HCT116 (cell line): ENCODE results near the gene FHIT. TPM values are rescaled to one million over a fixed set of nuclear protein-coding genes. Genes with fewer than 3 reads are reported as not detected.

Source experiments
- ATAC-seq: fragments of 200-7000 bp; cut with Tn5 transposase; 2 replicates; pipeline ENCODE4 v1.9.1; 2020; ENCODE audit warnings: mild to moderate bottlenecking, moderate library complexity
- BruUV-seq: library from RNA; stranded (reverse); fragments of 400-500 nt; replicated peaks from 2 replicates; lab custom pipeline; 2021; lab: Mats Ljungman, UMichigan
- CTCF ChIA-PET: fragments of 300-600 bp; sonication (Branson Sonifier 250); formaldehyde crosslinking; loops from one replicate; lab custom pipeline; 2021; ENCODE audit warnings: antibody characterized with exemption; lab: Charles Lee
- POLR2A ChIA-PET: fragments of 300-600, 350-600 bp; sonication (Branson Sonifier 250); formaldehyde crosslinking; loops from one replicate; lab custom pipeline; 2021; ENCODE audit warnings: antibody characterized with exemption; lab: Charles Lee
- RAD21 ChIA-PET, 2 experiments: fragments of 300-600 bp; sonication (Branson Sonifier 250); formaldehyde crosslinking; loops; one replicate each; lab custom pipeline; 2023; ENCODE audit warnings: low total read pairs in 2 of 2; ENCODE audit not compliant: uncharacterized antibody in 2 of 2, unreplicated experiment in 2 of 2, low non-redundant PET in 1 of 2; lab: Charles Lee
- DNase-seq: peaks from one replicate; pipeline ENCODE4 v3.0.0-alpha.2; 2010; ENCODE audit warnings: low read depth, low spot score
- H2AFZ ChIP-seq: fragments of 200-600 bp; shearing (Covaris generic), sonication (generic); 2 replicates; pipeline ENCODE4 v1.6.1; 2017; ENCODE audit warnings: low read depth, mixed run types, mixed read lengths, antibody characterized with exemption, low read length; ENCODE audit not compliant: poor library complexity, severe bottlenecking
- H3K27ac ChIP-seq: 2 replicates; pipeline ENCODE4 v1.5.1; 2012; ENCODE audit warnings: low read depth, low read length
- H3K27me3 ChIP-seq: fragments of 200-600 bp; sonication (generic); 2 replicates; pipeline ENCODE4 v1.6.1; 2016; ENCODE audit warnings: mixed run types, low read length, mixed read lengths; ENCODE audit not compliant: insufficient read depth
- H3K36me3 ChIP-seq, 2 experiments: fragments of 200-500 bp in 1 of 2; fragments of 200-600 bp in 1 of 2; sonication (Bioruptor generic) in 1 of 2; sonication (generic) in 1 of 2; 2 replicates each; pipeline versions ENCODE4 v1.5.1 to v1.6.1; 2014 to 2016; ENCODE audit warnings: low read length in 2 of 2, inconsistent platforms in 1 of 2, mixed read lengths in 1 of 2, mixed run types in 1 of 2; ENCODE audit not compliant: insufficient read depth in 2 of 2, control insufficient read depth in 1 of 2
- H3K4me1 ChIP-seq, 2 experiments: fragments of 200-600 bp in 1 of 2; sonication (generic) in 1 of 2; 2 replicates each; pipeline versions ENCODE4 v1.5.1 to v1.6.1; 2012 to 2017; ENCODE audit warnings: low read length in 2 of 2, inconsistent platforms in 1 of 2, mild to moderate bottlenecking in 1 of 2, mixed read lengths in 1 of 2, mixed run types in 1 of 2, moderate library complexity in 1 of 2; ENCODE audit not compliant: insufficient read depth in 2 of 2, control insufficient read depth in 1 of 2
- H3K4me2 ChIP-seq: fragments of 200-600 bp; sonication (generic); 2 replicates; pipeline ENCODE4 v1.6.1; 2017; ENCODE audit warnings: mixed run types, low read length, mixed read lengths
- H3K4me3 ChIP-seq, 2 experiments: fragments of 200-600 bp in 1 of 2; sonication (generic) in 1 of 2; replicated peaks in 1 of 2; 2 replicates each; pipeline ENCODE4 v1.5.1; 2011 to 2016; ENCODE audit warnings: low read length in 2 of 2, control low read depth in 1 of 2, low read depth in 1 of 2, mild to moderate bottlenecking in 1 of 2, mixed read lengths in 1 of 2, mixed run types in 1 of 2
- H3K79me2 ChIP-seq: fragments of 200-600 bp; sonication (generic); 2 replicates; pipeline ENCODE4 v1.6.1; 2017; ENCODE audit warnings: mild to moderate bottlenecking, mixed run types, low read length, moderate library complexity, mixed read lengths; ENCODE audit not compliant: insufficient read depth
- H3K9ac ChIP-seq: fragments of 200-600 bp; sonication (generic); 2 replicates; pipeline ENCODE4 v1.6.1; 2016; ENCODE audit warnings: low read length, mixed read lengths
- H3K9me2 ChIP-seq: fragments of 200-600 bp; sonication (generic), shearing (Covaris generic); 2 replicates; pipeline ENCODE4 v1.6.1; 2017; ENCODE audit warnings: mixed run types, mild to moderate bottlenecking, moderate library complexity; ENCODE audit not compliant: insufficient read depth
- H3K9me3 ChIP-seq, 2 experiments: fragments of 200-500 bp in 1 of 2; fragments of 200-600 bp in 1 of 2; sonication (Bioruptor generic) in 1 of 2; sonication (generic) in 1 of 2; 2 replicates each; pipeline ENCODE4 v1.6.1; 2014 to 2017; ENCODE audit warnings: low read length in 2 of 2, mixed read lengths in 2 of 2, inconsistent platforms in 1 of 2, low read depth in 1 of 2, mild to moderate bottlenecking in 1 of 2, mixed run types in 1 of 2, moderate library complexity in 1 of 2; ENCODE audit not compliant: control insufficient read depth in 1 of 2, insufficient read depth in 1 of 2
- H4K20me1 ChIP-seq: fragments of 200-600 bp; sonication (generic), shearing (Covaris generic); 2 replicates; pipeline ENCODE4 v1.6.1; 2017; ENCODE audit warnings: mixed run types, mild to moderate bottlenecking, moderate library complexity; ENCODE audit not compliant: insufficient read depth
- ATF3 ChIP-seq: IDR thresholded peaks from 2 replicates; pipeline ENCODE4 v1.6.1; 2012
- CEBPB ChIP-seq: IDR thresholded peaks from 2 replicates; pipeline ENCODE4 v1.6.1; 2012; ENCODE audit warnings: low read depth
- EZH2 ChIP-seq: fragments of 200-600 bp; sonication (generic); IDR thresholded peaks from 2 replicates; pipeline ENCODE4 v1.6.1; 2017; ENCODE audit warnings: antibody characterized with exemption, mixed run types
- EZH2phosphoT487 ChIP-seq: fragments of 200-600 bp; IDR thresholded peaks from 2 replicates; pipeline ENCODE4 v1.6.1; 2018; ENCODE audit warnings: antibody characterized with exemption, borderline replicate concordance
- FOSL1 ChIP-seq: IDR thresholded peaks from 2 replicates; pipeline ENCODE4 v1.6.1; 2012; ENCODE audit warnings: low read depth
- MAX ChIP-seq: IDR thresholded peaks from 2 replicates; pipeline ENCODE4 v1.6.1; 2012
- POLR2A ChIP-seq: IDR thresholded peaks from 2 replicates; pipeline ENCODE4 v1.7.0; 2011; ENCODE audit warnings: borderline replicate concordance; ENCODE audit not compliant: insufficient read depth, insufficient read length; ENCODE audit errors: extremely low read depth
- SP1 ChIP-seq: IDR thresholded peaks from 2 replicates; pipeline ENCODE4 v1.6.1; 2012; ENCODE audit warnings: low read depth
- TCF7L2 ChIP-seq: IDR thresholded peaks from 2 replicates; pipeline ENCODE4 v1.7.0; 2011; ENCODE audit warnings: borderline replicate concordance, inconsistent platforms; ENCODE audit not compliant: insufficient read depth, insufficient read length; ENCODE audit errors: extremely low read depth
- YY1 ChIP-seq: IDR thresholded peaks from 2 replicates; pipeline ENCODE4 v1.6.1; 2011; ENCODE audit warnings: low read length, low read depth, moderate library complexity, mild to moderate bottlenecking; ENCODE audit not compliant: insufficient replicate concordance; ENCODE audit errors: extremely low read depth
- ZFX ChIP-seq: fragments of 450-650 bp; IDR thresholded peaks from 2 replicates; pipeline ENCODE4 v1.6.1; 2017
- ZNF274 ChIP-seq: fragments of 200-500 bp; sonication (Bioruptor generic); IDR thresholded peaks from 2 replicates; pipeline ENCODE4 v1.6.1; 2014; ENCODE audit warnings: mild to moderate bottlenecking, low read depth, low read length, inconsistent platforms
- intact Hi-C: fragments of 100-400 bp; cut with micrococcal nuclease; formaldehyde crosslinking; loops from 2 replicates; pipeline ENCODE4 v1.10.0; 2022
- total RNA-seq: library from RNA; stranded (reverse); gene quantifications from one replicate; pipeline ENCODE4 v1.2.1, GENCODE V29; 2021; ENCODE audit not compliant: unreplicated experiment
- TF ChIP-seq, protein P1 (sequence below), 3 experiments: fragments of 200-600 bp in 1 of 3; sonication (generic) in 1 of 3; IDR thresholded peaks in 2 of 3; conservative IDR thresholded peaks in 1 of 3; 2 replicates each; pipeline ENCODE4 v1.5.1; 2012 to 2017; ENCODE audit warnings: low read depth in 2 of 3, low read length in 2 of 3, antibody characterized with exemption in 1 of 3, borderline replicate concordance in 1 of 3, control low read depth in 1 of 3, mild to moderate bottlenecking in 1 of 3, mixed read lengths in 1 of 3, mixed run types in 1 of 3, moderate library complexity in 1 of 3; ENCODE audit not compliant: insufficient read depth in 1 of 3

The FHIT gene
- total RNA-seq, 1 experiment from 2014 or later, result 20.1 TPM

- TF ChIP-seq MAX (no peak), EZH2phosphoT487 (no peak), CEBPB (no peak), FOSL1 (no peak), EZH2 (no peak), ZNF274 (no peak)
These were observed 1185.9 kb downstream of the FHIT start (continued) for GRCh38 chr3:60065227-60065868.

DNA sequence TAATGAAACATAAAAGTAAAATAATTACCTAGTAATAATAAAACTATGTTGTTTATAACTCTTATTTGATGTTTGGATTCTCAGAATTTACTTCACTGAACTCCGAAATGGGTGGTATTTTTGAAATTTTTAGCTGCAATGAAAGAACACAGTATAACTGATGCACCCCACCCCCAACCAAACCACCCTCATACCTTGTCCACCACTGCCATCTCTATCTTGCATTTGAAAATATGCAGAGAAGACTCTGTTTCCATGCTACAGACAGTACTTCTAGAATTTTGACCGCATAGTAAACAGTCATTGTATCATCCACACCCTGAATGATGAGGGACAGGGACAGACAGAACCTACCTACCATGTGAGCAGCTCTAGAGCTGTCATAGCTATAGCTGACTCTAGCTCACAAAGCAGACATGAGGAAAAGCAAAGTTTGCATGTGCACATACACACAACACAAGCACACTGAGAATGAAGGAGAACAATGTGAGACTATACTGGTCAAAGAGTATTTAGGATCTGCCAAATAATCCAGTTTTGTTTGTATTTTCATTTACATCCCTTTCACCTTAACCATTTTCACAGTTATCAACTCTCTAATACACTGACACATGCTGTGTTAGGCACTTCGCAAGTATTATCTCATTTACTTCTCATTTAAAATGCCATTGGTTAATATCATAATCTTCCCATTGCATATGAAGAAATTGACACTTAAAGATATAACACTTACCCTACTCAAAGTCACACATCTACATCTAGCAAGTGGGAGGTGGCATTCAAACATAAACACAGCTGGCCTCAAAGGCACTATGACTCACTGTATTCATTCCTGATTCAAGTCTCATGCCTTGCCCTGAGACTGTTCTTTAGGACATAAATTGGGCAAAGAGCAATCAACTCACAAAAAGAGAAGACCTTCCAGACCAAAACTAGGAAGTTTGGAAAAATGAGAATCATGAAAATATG lies 1186.8 kb downstream of the FHIT start:
- Histone ChIP-seq H3K79me2 (no peaks in the 10 kb centered on the region), H3K9me2 (no peaks in the 10 kb centered on the region), H3K9ac (no peak overlapping the region), H3K27me3 (no peaks in the 10 kb centered on the region), H3K27ac (no peak overlapping the region), H3K4me2 (no peak overlapping the region), H3K4me3 (no peak overlapping the region), H3K36me3 (no peaks in the 10 kb centered on the region), H3K4me1 (no peaks in the 10 kb centered on the region), H4K20me1 (no peaks in the 10 kb centered on the region), H2AFZ (no peak overlapping the region), H3K9me3 (no peaks in the 10 kb centered on the region)
- intact Hi-C loops, result no loop called here
- CTCF ChIA-PET, result no interaction called here
- no peak for ATAC-seq
- POLR2A ChIA-PET, result no interaction called here
- TF ChIP-seq ATF3, result no peak
- peak; percentile 12 for TF ChIP-seq TCF7L2
- no peak for TF ChIP-seq ZFX
- no peak for TF ChIP-seq SP1
- TF ChIP-seq POLR2A, result no peak
- TF ChIP-seq YY1, result no peak
- TF ChIP-seq FOSL1, result no peak
- TF ChIP-seq, protein P1, sequence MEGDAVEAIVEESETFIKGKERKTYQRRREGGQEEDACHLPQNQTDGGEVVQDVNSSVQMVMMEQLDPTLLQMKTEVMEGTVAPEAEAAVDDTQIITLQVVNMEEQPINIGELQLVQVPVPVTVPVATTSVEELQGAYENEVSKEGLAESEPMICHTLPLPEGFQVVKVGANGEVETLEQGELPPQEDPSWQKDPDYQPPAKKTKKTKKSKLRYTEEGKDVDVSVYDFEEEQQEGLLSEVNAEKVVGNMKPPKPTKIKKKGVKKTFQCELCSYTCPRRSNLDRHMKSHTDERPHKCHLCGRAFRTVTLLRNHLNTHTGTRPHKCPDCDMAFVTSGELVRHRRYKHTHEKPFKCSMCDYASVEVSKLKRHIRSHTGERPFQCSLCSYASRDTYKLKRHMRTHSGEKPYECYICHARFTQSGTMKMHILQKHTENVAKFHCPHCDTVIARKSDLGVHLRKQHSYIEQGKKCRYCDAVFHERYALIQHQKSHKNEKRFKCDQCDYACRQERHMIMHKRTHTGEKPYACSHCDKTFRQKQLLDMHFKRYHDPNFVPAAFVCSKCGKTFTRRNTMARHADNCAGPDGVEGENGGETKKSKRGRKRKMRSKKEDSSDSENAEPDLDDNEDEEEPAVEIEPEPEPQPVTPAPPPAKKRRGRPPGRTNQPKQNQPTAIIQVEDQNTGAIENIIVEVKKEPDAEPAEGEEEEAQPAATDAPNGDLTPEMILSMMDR (IDR thresholded peaks at IDR 0.05 in 2 of 3, conservative IDR thresholded peaks at IDR 0.05 in 1 of 3; ENCODE audit: borderline replicate concordance in 1 of 3, insufficient read depth in 1 of 3, low read depth in 2 of 3, low read length in 2 of 3), result no peak
- TF ChIP-seq EZH2, result no peak
- BruUV-seq, result no TSS peak
- RAD21 ChIA-PET, result no interaction called here
- DNase-seq, result no peak
